Right atrium auricular region (tissue), 2 donors: Measurements from ENCODE around the gene PALM. TPM values are rescaled to one million over a fixed set of nuclear protein-coding genes. Genes with fewer than 3 reads are reported as not detected.

Source experiments
- DNase-seq: peaks from one replicate; pipeline ENCODE4 v3.0.0-alpha.2; 2019; ENCODE audit warnings: low spot score
- H3K27ac ChIP-seq, 2 donors: fragments of 200-600 bp; sonication (generic); 1 replicate in 1 of 2; 2 replicates in 1 of 2; pipeline ENCODE4 v1.5.1; 2016 to 2019
- H3K27me3 ChIP-seq, 2 donors: fragments of 200-600 bp; sonication (generic); one replicate each; pipeline versions ENCODE4 v1.5.1 to v1.6.0; 2017 to 2019
- H3K36me3 ChIP-seq: fragments of 200-600 bp; sonication (generic); one replicate; pipeline ENCODE4 v1.5.1; 2016
- H3K4me1 ChIP-seq, 2 donors: fragments of 200-600 bp; sonication (generic); one replicate each; pipeline versions ENCODE4 v1.5.1 to v1.6.0; 2017 to 2019
- H3K4me3 ChIP-seq, 2 donors: fragments of 200-600 bp; sonication (generic); 1 replicate in 1 of 2; 2 replicates in 1 of 2; pipeline ENCODE4 v1.5.1; 2017 to 2019; ENCODE audit warnings: mild to moderate bottlenecking in 1 of 2, moderate library complexity in 1 of 2
- H3K9me3 ChIP-seq, 2 donors: fragments of 200-600 bp; sonication (generic); one replicate each; pipeline ENCODE4 v1.5.1; 2019
- CTCF ChIP-seq, 2 donors: fragments of 200-600 bp; sonication (generic); IDR thresholded peaks; one replicate each; pipeline ENCODE4 v1.5.1; 2019; ENCODE audit warnings: antibody characterized with exemption in 2 of 2
- total RNA-seq, 2 donors: library from RNA; depleted of rRNA; stranded (reverse); fragments of >200 nt; gene quantifications; one replicate each; pipeline ENCODE4 v1.1.0, GENCODE V29; 2016

PALM gene
- total RNA-seq, 2 donors from 2014 or later = 28.7 to 64.9 TPM

GRCh38 chr19:719636-720344, 11.1 kb downstream of the PALM start:
- Histone ChIP-seq H3K36me3 (no peaks in the 10 kb centered on the region), H3K27ac (peak overlapping the region; percentile 63 to 69), H3K9me3 (peaks cover 0 to 7% of the 10 kb centered on the region in 2 donors), H3K27me3 (peaks cover 3 to 9% of the 10 kb centered on the region in 2 donors), H3K4me3 (peak overlapping the region in 1 of 2 donors; percentile 17), H3K4me1 (peaks cover 0 to 44% of the 10 kb centered on the region in 2 donors)
- DNase-seq = no peak
- TF ChIP-seq CTCF (IDR thresholded peaks at IDR 0.05) = no peak

DNA sequence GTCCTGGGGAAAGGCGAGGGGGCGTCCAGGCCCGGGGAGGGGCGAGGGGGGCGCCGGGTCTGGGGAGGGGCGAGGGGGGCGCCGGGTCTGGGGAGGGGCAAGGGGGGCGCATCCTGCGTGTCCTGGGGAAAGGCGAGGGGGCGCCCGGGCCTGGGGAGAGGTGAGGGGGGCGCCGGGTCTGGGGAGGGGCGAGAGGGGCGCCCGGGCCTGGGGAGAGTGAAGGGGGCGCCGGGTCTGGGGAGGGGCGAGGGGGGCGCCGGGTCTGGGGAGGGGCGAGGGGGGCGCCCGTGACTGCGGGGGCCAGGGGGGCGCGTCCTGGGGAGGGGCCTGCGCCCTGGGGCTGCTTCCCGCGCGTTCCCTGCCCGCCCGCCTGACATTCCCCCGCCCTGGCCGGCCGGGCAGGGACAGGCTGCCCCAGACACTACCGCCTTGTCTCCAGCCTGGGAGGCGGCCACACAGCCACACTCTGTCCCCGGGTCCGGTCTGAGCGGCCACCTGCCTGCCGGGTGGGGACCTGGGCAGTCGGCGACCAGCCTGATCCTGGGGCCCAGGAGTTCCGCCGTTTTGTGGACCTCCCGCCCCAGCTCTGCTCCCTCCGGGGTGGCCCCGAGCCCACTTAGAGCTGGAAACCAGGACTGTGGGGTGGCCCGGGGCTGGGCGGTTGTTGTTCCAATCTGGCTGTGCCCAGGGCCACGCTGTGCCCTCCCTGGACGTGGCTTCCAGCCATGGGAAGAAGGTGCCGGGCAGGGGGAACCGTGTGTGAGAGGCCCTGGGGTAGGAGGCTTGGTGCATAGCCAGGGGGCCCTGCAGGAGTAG, 11.8 kb downstream of the PALM start:
- Histone ChIP-seq H3K36me3 (no peaks in the 10 kb centered on the region), H3K9me3 (no peaks in the 10 kb centered on the region), H3K27me3 (peaks cover 3 to 9% of the 10 kb centered on the region in 2 donors), H3K4me3 (peak overlapping the region in 1 of 2 donors; percentile 4), H3K27ac (peak overlapping the region; percentile 63 to 69), H3K4me1 (peaks cover 0 to 44% of the 10 kb centered on the region in 2 donors)
- no peak for DNase-seq
- no peak for TF ChIP-seq CTCF (IDR thresholded peaks at IDR 0.05)

DNA sequence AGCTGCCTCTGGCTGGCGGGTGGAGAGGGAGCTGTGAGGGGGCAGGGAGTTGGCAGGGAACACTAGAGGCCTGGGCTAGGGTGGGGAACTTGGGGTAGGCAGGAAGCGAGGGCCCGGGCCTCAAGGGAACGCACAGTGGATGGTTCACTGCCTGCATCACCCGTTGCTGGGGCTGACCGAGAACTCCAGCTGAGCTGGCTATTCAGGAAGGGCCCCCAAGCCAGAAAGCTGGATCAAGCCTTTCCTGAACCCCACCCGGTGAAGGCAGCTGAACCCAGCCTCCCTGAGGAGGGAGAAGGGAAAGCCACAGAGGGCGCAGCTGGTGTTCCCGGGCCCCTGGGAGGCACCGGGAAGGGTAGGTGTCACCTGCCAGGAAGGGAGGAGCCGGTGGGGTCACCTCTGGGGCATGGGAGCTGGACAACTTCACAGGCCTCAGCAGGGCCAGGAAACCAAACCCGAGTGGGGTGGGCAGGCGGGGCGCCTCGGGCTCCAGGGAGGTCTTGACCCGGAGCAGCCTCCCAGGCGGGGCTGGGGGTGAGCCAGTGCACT, 13.9 kb downstream of the PALM start:
- Histone ChIP-seq H3K27me3 (peaks cover 3 to 9% of the 10 kb centered on the region in 2 donors), H3K27ac (peak overlapping the region in 1 of 2 donors; percentile 39), H3K4me1 (peaks cover 0 to 49% of the 10 kb centered on the region in 2 donors), H3K9me3 (no peaks in the 10 kb centered on the region), H3K4me3 (no peak overlapping the region), H3K36me3 (peaks cover 6% of the 10 kb centered on the region)
- TF ChIP-seq CTCF (IDR thresholded peaks at IDR 0.05) = no peak
- no peak for DNase-seq

GRCh38 chr19:723247-723646, 14.5 kb downstream of the PALM start:
- H3K27me3 ChIP-seq = peaks cover 3 to 9% of the 10 kb centered on the region in 2 donors
- peaks cover 6% of the 10 kb centered on the region for H3K36me3 ChIP-seq
- no peak for TF ChIP-seq CTCF (IDR thresholded peaks at IDR 0.05)
- no peak for DNase-seq
- H3K4me3 ChIP-seq = no peak overlapping the region
- peak overlapping the region in 1 of 2 donors; percentile 39 for H3K27ac ChIP-seq
- peaks cover 0 to 53% of the 10 kb centered on the region in 2 donors for H3K4me1 ChIP-seq
- no peaks in the 10 kb centered on the region for H3K9me3 ChIP-seq

DNA sequence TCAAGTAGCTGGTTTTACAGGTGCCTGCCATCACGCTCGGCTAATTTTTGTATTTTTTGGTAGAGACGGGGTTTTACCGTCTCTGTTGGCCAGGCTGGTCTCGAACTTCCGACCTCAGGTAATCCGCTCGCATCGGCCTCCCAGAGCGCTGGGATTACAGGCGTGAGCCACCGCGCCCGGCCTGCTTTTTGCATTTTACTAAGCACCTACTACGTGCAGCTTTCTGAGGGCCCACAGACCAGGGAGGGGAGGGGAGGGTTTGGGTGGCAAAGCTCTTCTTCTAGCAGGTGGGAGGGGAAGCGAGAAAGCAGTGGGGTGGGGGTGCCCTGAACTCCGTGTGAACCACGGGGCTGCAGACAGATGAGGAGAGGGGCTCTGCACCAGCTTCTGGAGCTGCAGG, 15.0 kb downstream of the PALM start:
- no peak overlapping the region for H3K27ac ChIP-seq

More for the DNA sequence above, 15.0 kb downstream of the PALM start:
- TF ChIP-seq CTCF (IDR thresholded peaks at IDR 0.05) = no peak
- Histone ChIP-seq H3K4me3 (no peak overlapping the region), H3K4me1 (peaks cover 0 to 51% of the 10 kb centered on the region in 2 donors), H3K27me3 (peaks cover 3 to 9% of the 10 kb centered on the region in 2 donors), H3K36me3 (peaks cover 6% of the 10 kb centered on the region), H3K9me3 (no peaks in the 10 kb centered on the region)
- no peak for DNase-seq
